Choroid plexus epithelial cell (primary cell): ENCODE results near the gene ELMO1.

ENCODE experiments used
- DNase-seq: peaks from one replicate; pipeline ENCODE4 v3.0.0-alpha.2; 2010; ENCODE audit warnings: low read depth
- H3K4me3 ChIP-seq: 2 replicates; pipeline ENCODE4 v1.5.1; 2011; ENCODE audit warnings: low read depth, mild to moderate bottlenecking, control low read depth, low read length, moderate library complexity
- TF ChIP-seq, protein P1 (sequence below): conservative IDR thresholded peaks from 2 replicates; pipeline ENCODE4 v1.5.1; 2011; ENCODE audit warnings: low read depth, mild to moderate bottlenecking, control low read depth, inconsistent platforms, low read length, moderate library complexity

The ELMO1 gene

DNA sequence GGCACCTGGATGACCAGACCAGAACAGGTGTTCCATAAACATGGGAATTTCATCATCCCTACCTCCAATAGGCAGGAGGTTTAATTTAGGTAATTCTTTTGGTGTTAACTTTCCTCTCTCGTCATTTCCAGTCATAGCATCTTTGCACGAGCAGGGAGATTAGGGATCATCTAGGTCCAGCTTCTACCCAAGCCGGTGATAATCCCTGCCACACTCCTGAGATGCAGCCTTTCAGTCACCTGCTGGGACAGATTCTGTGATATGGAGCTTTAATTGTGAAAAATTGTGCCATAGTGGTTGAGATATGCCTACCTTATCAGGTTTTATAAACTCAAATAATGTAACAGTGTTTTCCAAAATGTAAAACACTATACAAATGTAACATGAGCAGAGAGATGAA lies 532.5 kb downstream of the ELMO1 start:
- no peak for DNase-seq
- no peak overlapping the region for H3K4me3 ChIP-seq
- TF ChIP-seq, protein P1, sequence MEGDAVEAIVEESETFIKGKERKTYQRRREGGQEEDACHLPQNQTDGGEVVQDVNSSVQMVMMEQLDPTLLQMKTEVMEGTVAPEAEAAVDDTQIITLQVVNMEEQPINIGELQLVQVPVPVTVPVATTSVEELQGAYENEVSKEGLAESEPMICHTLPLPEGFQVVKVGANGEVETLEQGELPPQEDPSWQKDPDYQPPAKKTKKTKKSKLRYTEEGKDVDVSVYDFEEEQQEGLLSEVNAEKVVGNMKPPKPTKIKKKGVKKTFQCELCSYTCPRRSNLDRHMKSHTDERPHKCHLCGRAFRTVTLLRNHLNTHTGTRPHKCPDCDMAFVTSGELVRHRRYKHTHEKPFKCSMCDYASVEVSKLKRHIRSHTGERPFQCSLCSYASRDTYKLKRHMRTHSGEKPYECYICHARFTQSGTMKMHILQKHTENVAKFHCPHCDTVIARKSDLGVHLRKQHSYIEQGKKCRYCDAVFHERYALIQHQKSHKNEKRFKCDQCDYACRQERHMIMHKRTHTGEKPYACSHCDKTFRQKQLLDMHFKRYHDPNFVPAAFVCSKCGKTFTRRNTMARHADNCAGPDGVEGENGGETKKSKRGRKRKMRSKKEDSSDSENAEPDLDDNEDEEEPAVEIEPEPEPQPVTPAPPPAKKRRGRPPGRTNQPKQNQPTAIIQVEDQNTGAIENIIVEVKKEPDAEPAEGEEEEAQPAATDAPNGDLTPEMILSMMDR, result no peak

DNA sequence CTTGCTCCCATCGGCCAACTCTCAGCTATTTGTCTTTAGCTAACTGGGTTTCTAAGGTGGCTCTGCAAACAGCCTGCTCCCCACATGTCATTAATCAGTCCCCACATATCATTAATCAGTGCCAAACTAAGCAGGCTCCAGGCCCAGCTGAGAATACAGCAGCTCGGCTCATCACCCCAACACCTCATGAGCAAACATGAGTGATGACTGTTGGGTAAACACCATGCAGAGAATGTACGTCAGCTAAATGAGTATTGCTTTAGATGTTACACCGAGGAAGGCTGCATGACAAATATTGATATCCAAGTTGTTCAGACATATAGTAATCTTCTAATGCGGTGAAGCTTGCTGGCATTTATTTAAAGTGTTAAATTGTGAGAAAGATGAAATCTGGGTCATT lies 536.9 kb downstream of the ELMO1 start:
- no peak for DNase-seq
- H3K4me3 ChIP-seq, result no peak overlapping the region
- TF ChIP-seq, protein P1, result no peak

DNA sequence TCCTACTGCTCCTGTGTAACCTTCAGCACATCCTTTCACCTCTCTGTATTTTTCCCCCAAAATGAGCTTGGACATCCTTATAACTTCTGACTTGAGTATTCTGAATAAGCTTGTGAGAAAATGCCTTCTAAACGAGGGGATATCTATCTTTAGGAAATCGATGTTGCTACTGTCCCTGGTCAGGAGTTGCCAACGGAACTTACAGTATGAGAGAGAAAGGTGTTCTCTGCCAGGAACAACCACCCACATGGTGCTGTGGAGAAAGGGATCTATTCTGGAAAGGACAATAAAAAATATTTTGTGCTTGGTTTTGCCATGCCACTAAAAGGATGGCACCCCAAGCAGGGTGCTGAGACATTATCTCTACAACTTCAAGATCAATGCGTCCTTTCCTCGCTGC lies 537.8 kb downstream of the ELMO1 start:
- TF ChIP-seq, protein P1, result no peak
- no peak for DNase-seq

DNA sequence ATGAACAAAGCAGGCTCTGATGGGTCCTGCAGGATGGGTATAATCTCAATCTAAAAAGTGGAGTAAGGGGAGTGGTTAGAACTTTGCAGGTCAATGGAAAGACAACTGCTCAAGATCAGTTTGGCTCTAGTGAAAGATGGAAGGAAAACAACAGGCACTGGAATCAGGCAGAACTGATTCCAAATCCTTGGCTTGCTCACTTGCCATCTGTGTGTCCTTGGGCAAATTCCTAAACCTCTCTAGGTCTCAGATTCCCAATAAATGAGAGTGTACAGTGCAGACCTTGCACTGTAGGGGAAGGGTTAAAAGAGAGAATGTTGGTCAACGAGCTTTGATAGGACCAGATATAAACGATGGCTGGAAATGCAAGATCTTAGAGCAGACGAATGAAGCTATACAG lies 538.3 kb downstream of the ELMO1 start:
- no peak overlapping the region for H3K4me3 ChIP-seq
- no peak for DNase-seq
- TF ChIP-seq, protein P1, result no peak

More for the DNA sequence above, 537.8 kb downstream of the ELMO1 start:
- no peak overlapping the region for H3K4me3 ChIP-seq

DNA sequence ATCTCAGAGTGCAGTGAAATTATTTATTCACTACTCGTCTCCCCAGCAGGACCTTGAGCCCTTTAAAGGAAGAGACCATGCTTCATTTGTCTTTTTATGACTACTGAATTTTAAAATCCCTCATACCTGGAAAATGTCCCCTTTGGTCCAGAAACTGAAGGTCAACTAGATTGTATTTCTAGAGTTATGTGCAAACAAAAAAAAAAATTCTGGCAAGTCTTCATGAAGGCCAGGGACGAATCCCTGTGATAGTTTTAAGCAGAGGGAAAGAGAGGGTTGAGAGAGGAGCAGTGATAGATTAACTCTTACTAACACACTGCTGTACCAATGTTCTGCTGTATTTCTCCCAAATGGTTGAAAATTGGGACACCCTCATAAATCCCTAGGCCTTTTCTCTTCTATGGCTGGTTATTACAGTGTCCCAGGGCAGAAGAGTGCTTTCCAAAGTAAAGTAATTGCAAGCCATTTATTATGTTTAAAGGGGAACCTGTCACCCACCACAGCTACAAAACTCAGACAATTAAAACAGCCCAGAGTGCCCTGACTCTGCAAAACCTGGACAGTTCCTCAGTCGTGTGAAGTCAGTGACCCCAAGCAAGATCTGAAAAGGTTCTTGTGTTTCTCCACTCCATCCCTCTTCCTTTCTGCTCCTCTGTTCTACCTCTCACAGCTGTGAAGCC lies 541.6 kb downstream of the ELMO1 start:
- no peak for DNase-seq
- TF ChIP-seq, protein P1, result no peak
- no peak overlapping the region for H3K4me3 ChIP-seq

DNA sequence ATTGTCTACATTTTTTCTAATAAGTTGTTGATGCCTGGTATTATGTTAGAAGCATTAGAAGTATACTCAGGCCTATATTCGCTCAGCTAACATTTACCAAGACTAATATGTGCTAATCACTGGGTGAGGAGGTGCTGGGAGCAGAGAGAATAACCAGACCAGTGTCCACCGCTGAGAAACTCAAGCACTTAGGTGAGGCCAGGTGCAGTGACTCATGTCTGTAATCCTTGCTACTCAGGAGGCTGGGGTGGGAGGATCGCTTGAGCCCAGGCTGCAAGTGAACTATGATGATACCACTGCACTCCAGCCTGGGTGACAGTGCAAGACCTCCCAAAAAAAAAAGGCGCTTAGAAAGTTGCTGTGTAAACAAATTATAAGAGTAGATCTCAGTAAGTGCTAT lies 542.2 kb downstream of the ELMO1 start:
- DNase-seq, result no peak
- H3K4me3 ChIP-seq, result no peak overlapping the region
- TF ChIP-seq, protein P1, result no peak

DNA sequence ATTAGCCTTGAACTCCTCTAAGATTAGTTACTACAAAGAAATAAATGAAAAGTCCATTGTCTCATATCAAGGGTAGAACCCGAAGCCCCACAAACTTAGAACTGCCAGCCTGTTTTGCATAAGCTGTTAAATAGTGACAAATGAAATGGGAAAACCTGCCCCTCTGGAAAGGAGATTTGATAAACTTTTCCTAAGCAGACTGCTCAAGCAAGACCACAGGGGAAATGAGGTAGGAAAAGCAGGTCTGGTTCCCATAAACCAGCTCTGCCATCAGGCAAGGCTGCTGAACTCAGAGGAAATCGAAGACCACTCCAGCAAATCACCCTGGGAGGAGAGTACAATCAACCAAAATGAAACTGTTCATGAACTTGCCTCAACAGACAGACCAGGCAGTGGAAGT lies 542.8 kb downstream of the ELMO1 start:
- TF ChIP-seq, protein P1, result no peak
- H3K4me3 ChIP-seq, result no peak overlapping the region
- DNase-seq, result no peak
